Endothelial cell of hepatic sinusoid (primary cell): ENCODE results near the gene CCN5.
"Not testable (repeated sequence)": the region's sequence is repeated elsewhere in the genome, so short reads cannot be mapped to it uniquely, and the experiment has no call there.

Experiments
- in situ Hi-C: cut with HindIII; loops from 2 replicates; pipeline ENCODE4 v1.10.0; 2017; ENCODE audit warnings: low sequenced_read_pairs

CCN5 gene

GRCh38 chr20:44756011-44756688 lies 41.0 kb downstream of the CCN5 start:
- in situ Hi-C loops, result loop anchor here (5.0 kb wide), 1 partner anchor 111 kb away; no protein-coding TSS in a partner anchor

- in situ Hi-C loops, result loop anchor here (5.0 kb wide), 1 partner anchor 110 kb away; no protein-coding TSS in a partner anchor
Observed at GRCh38 chr20:44756956-44757355, 41.8 kb downstream of the CCN5 start.

GRCh38 chr20:44758247-44759101 lies 43.3 kb downstream of the CCN5 start:
- in situ Hi-C loops, result loop anchor here (5.0 kb wide), 1 partner anchor 109 kb away; no protein-coding TSS in a partner anchor

- in situ Hi-C loops, result loop anchor here (5.0 kb wide), 1 partner anchor 108 kb away; no protein-coding TSS in a partner anchor
Observed at GRCh38 chr20:44759595-44759994, 44.4 kb downstream of the CCN5 start.

GRCh38 chr20:44761423-44761822 lies 46.3 kb downstream of the CCN5 start:
- in situ Hi-C loops, result no loop called here

- in situ Hi-C loops, result no loop called here
Observed at GRCh38 chr20:44762466-44763140, 47.4 kb downstream of the CCN5 start.

GRCh38 chr20:44763798-44764197 lies 48.6 kb downstream of the CCN5 start:
- in situ Hi-C loops, result not testable (repeated sequence)

- in situ Hi-C loops, result no loop called here
Observed at GRCh38 chr20:44765091-44765490, 49.9 kb downstream of the CCN5 start.

- in situ Hi-C loops, result no loop called here
Observed at GRCh38 chr20:44765701-44766347, 50.7 kb downstream of the CCN5 start.

GRCh38 chr20:44768256-44768655 lies 53.1 kb downstream of the CCN5 start:
- in situ Hi-C loops, result no loop called here

- in situ Hi-C loops, result no loop called here
Observed at GRCh38 chr20:44768854-44769480, 53.8 kb downstream of the CCN5 start.

GRCh38 chr20:44769481-44769863 lies 54.3 kb downstream of the CCN5 start:
- in situ Hi-C loops, result no loop called here

- in situ Hi-C loops, result no loop called here
Observed at GRCh38 chr20:44770484-44771171, 55.5 kb downstream of the CCN5 start.

- in situ Hi-C loops, result no loop called here
Observed at GRCh38 chr20:44771172-44771535, 56.0 kb downstream of the CCN5 start.

GRCh38 chr20:44772636-44773035 lies 57.5 kb downstream of the CCN5 start:
- in situ Hi-C loops, result no loop called here

- in situ Hi-C loops, result no loop called here
Observed at GRCh38 chr20:44773070-44773829, 58.1 kb downstream of the CCN5 start.

GRCh38 chr20:44776980-44777379 lies 61.8 kb downstream of the CCN5 start:
- in situ Hi-C loops, result no loop called here
